ENCODE results near the gene CMTR1. TPM values are rescaled to one million over a fixed set of nuclear protein-coding genes. Genes with fewer than 3 reads are reported as not detected.

CMTR1 gene
- total RNA-seq, 1 experiment from 2014 or later, result 34.8 TPM

DNA sequence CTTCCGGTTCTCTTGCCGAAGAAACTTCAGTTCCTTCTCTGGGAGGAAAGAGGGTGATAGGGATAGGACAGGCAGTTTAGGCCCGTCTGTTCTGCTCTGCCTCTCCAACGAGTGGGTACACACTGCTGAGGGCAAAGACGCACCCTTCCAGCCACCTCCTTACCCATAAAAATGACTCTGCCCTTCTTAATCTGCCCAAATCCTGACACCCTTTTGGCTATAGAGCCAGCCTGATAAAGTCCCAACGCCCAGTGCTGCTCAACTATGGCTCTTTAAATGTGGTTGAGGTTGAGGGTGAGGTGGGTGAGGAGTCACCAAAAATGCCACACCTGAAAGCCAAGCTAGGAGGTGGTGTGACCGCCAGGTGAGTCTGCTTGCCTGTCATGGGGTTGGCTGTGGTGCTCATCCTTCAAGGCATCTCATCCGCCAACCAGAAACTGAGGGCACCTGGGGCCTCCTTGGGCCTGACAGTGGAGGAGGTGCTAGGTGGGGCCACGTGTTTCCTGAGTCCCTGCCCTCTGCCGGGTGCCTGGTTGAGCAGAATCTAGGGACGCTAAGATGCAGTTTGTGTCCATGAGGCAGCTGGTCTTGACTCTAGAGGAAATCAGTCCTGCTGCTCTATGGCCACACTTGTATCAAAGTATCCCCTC lies 50.4 kb downstream of the CMTR1 start:
- Histone ChIP-seq H3K27me3 (ENCODE audit: insufficient read depth, low read length) (no peaks in the 10 kb centered on the region), H2BK12ac (ENCODE audit: insufficient read length, low read depth, low read length) (no peak overlapping the region), H2BK5ac (ENCODE audit: insufficient read length, low read length) (no peak overlapping the region), H4K5ac (ENCODE audit: insufficient read length, low read depth, low read length) (no peak overlapping the region), H3K4me2 (ENCODE audit: insufficient read depth, insufficient read length, low read length) (no peak overlapping the region), H2AFZ (ENCODE audit: low read length) (no peak overlapping the region), H2BK20ac (ENCODE audit: low read depth, low read length, poor library complexity, severe bottlenecking) (no peak overlapping the region), H3K18ac (ENCODE audit: insufficient read length, low read depth, low read length) (no peak overlapping the region), H3K23me2 (ENCODE audit: insufficient read length, low read depth, low read length, poor library complexity, severe bottlenecking) (no peaks in the 10 kb centered on the region), H3K56ac (ENCODE audit: insufficient read length, low read depth, low read length) (no peak overlapping the region), H3T11ph (ENCODE audit: low read length) (no peak overlapping the region), H4K20me1 (ENCODE audit: control insufficient read depth, insufficient read depth, insufficient read length) (no peaks in the 10 kb centered on the region), H3K79me1 (ENCODE audit: insufficient read depth, low read depth, low read length, poor library complexity, severe bottlenecking) (no peaks in the 10 kb centered on the region), H2BK15ac (ENCODE audit: low read depth, low read length) (no peak overlapping the region), H3K4me1 (ENCODE audit: insufficient read depth, low read length) (peaks cover 4% of the 10 kb centered on the region; the same call in 1 of the 2 replicates), H2AK5ac (ENCODE audit: insufficient read length, low read length) (no peak overlapping the region), H3K14ac (ENCODE audit: insufficient read depth, low read length) (no peak overlapping the region), H4K91ac (ENCODE audit: insufficient read length, low read depth, low read length) (no peak overlapping the region), H3K23ac (ENCODE audit: insufficient read length, low read depth, low read length) (no peak overlapping the region), H3K9ac (ENCODE audit: extremely low read depth, insufficient read length, low read length) (no peak overlapping the region), H3K27ac (ENCODE audit: insufficient read length, low read depth, low read length) (no peak overlapping the region), H3K9me3 (ENCODE audit: control insufficient read depth, low read depth, low read length) (no peaks in the 10 kb centered on the region), H4K8ac (replicated peaks; ENCODE audit: insufficient read length, low read depth, low read length) (no peak overlapping the region), H2BK120ac (ENCODE audit: low read depth, low read length, poor library complexity, severe bottlenecking) (no peak overlapping the region), H3K79me2 (ENCODE audit: insufficient read depth, low read length) (no peaks in the 10 kb centered on the region), H3K4ac (ENCODE audit: low read depth, low read length) (no peak overlapping the region)
- H3K27me3 Mint-ChIP-seq (ENCODE audit: low read depth), result no peaks in the 10 kb centered on the region; the same call in 1 of the 2 replicates
- H3K36me3 Mint-ChIP-seq (ENCODE audit: insufficient read depth in 1 of 3, low read depth in 3 of 3), result peaks cover 10 to 34% (median 27%) of the 10 kb centered on the region in 3 experiments
- no CpG with 5 or more reads among the region's 11 CpGs for WGBS (ENCODE audit: extremely low coverage, insufficient read length, low lambda C conversion rate)
- no peak overlapping the region for H3K27ac Mint-ChIP-seq
- no peaks in the 10 kb centered on the region for H3K9me3 Mint-ChIP-seq
- peaks cover 15 to 31% of the 10 kb centered on the region in 2 experiments for H3K4me1 Mint-ChIP-seq
- TF ChIP-seq, protein P1, sequence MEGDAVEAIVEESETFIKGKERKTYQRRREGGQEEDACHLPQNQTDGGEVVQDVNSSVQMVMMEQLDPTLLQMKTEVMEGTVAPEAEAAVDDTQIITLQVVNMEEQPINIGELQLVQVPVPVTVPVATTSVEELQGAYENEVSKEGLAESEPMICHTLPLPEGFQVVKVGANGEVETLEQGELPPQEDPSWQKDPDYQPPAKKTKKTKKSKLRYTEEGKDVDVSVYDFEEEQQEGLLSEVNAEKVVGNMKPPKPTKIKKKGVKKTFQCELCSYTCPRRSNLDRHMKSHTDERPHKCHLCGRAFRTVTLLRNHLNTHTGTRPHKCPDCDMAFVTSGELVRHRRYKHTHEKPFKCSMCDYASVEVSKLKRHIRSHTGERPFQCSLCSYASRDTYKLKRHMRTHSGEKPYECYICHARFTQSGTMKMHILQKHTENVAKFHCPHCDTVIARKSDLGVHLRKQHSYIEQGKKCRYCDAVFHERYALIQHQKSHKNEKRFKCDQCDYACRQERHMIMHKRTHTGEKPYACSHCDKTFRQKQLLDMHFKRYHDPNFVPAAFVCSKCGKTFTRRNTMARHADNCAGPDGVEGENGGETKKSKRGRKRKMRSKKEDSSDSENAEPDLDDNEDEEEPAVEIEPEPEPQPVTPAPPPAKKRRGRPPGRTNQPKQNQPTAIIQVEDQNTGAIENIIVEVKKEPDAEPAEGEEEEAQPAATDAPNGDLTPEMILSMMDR (conservative IDR thresholded peaks at IDR 0.05), result no peak
- no peak for DNase-seq
- H3K4me3 Mint-ChIP-seq, result no peak overlapping the region; a peak in 1 of 5 replicates

Data from H9 (cell line).